ENCODE data around the gene USP10.

DNA sequence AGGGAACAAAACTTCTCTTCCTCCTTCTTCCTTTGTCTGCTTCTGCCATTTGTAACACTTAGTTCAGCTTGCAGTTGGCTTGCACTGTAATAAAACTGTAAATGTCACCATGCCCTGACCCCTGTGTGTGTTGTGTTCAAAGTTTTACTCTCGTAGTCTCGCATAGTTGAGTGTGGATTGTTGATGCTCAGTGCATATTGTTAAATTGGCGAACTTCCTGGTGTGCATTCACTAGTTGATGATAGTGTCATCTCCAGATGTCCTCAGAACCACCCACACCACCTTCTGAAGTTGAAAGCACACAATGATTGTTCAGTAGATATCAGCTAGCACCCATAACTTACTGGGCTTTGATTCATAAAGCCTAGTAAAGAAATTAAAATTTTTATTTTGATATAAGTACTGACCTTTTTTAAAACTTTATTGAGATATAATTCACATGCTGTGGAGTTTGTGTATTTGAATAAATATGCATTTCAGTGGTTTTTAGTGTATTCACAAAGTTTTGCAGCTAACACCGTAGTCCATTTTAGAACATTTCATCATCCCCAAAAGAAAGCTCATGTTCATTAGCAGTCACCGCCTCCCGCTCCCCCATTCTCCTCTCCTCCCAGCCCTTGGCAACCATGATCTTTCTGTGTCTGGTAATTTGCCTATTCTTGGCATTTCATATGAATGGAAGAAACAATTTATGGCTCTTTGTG lies 25.0 kb downstream of the USP10 start:
- TF ChIP-seq TAF1 (IDR thresholded peaks at IDR 0.05; ENCODE audit: borderline replicate concordance, insufficient read depth, low read length) (no peak), FOXP2 (optimal IDR thresholded peaks at IDR 0.05; ENCODE audit: borderline replicate concordance, extremely low read depth, extremely low read length, insufficient read depth) (no peak)

Data from PFSK-1 (cell line).